SH-SY5Y (cell line): ENCODE results near the gene PARVG.

Experiments used
- GATA2 ChIP-seq: IDR thresholded peaks from 2 replicates; pipeline ENCODE4 v1.6.1; 2011; ENCODE audit warnings: mild to moderate bottlenecking, low read depth, low read length
- GATA3 ChIP-seq: IDR thresholded peaks from 2 replicates; pipeline ENCODE4 v1.6.1; 2011; ENCODE audit warnings: low read depth, mild to moderate bottlenecking, low read length, moderate library complexity

DNA sequence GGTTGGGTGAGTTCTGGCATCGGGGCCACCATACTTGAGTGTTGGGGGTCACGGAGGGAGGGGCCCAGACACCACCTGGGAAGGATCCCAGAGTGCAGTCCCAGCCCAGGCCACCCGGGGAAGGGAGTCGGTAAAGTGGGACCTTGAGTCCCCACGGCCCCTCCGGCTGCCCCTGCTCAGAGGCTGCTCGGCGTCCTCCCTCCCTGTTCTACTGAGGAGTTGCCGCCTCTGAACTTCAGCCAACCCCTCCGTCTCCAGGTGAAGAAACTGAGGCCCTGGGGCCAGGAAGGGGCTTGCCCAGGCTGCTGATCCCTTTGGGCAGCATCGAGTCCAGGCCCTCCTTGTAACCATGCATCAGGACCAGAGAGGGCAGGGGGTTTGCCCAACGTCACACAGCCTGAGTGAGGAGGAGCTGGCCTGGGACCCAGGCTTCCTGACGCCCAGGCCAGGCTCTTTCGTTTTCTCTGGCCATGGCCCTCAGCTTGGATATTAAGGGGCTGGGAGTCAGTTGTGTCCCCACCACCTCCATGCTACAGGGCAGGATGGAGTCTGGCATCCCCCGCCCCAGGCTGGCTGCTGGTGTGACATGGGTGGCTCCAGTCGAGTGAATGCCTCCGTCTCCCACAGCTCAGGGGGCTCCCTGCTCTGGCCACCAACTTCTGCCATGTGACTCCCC is 1.3 kb downstream of the PARVG start:
- TF ChIP-seq GATA3 = no peak
- no peak for TF ChIP-seq GATA2
